IPS-18c (cell line): ENCODE measurements around the gene RHBDF1.
"Not testable (repeated sequence)": the region's sequence is repeated elsewhere in the genome, so short reads cannot be mapped to it uniquely, and the experiment has no call there.

Experiments used
- H3K4me3 ChIP-seq: 2 replicates; pipeline ENCODE4 v1.7.0; 2013; ENCODE audit warnings: low read depth, mild to moderate bottlenecking, low read length, moderate library complexity; ENCODE audit not compliant: insufficient read depth
- H3K9me3 ChIP-seq: one replicate; pipeline ENCODE4 v1.6.1; 2013; ENCODE audit warnings: mild to moderate bottlenecking, low read length, moderate library complexity; ENCODE audit not compliant: control insufficient read depth, insufficient read depth

Gene RHBDF1

GRCh38 chr16:35011-35677 is 37.3 kb downstream of the RHBDF1 start:
- Histone ChIP-seq H3K9me3 (no peaks in the 10 kb centered on the region), H3K4me3 (no peak overlapping the region)

DNA sequence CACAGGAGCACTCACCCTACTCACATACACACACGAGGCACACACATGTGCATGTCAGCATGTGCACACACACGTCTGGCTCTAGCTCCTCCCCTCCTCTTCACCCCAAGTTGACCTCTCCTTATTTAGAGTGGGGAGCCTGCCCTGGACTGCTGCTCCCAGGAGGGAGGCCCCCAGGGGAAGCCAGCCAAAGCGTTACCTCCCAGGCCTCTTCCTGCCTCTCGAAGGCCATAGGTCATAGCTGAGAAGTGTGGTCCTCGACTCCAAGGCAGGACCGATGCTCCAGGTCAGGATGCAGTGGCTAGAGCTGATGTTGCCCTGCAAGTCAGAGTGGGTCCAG is 37.8 kb downstream of the RHBDF1 start:
- no peaks in the 10 kb centered on the region for H3K9me3 ChIP-seq
- no peak overlapping the region for H3K4me3 ChIP-seq

- Histone ChIP-seq H3K9me3 (no peaks in the 10 kb centered on the region), H3K4me3 (no peak overlapping the region; the same call in 1 of the 2 replicates)
Measured at GRCh38 chr16:33877-34647, 38.4 kb downstream of the RHBDF1 start.

GRCh38 chr16:33154-33876 is 39.1 kb downstream of the RHBDF1 start:
- not testable (repeated sequence) for H3K9me3 ChIP-seq, H3K4me3 ChIP-seq

GRCh38 chr16:30627-31026 is 41.8 kb downstream of the RHBDF1 start:
- H3K4me3 ChIP-seq, H3K9me3 ChIP-seq: not testable (repeated sequence)

GRCh38 chr16:25926-26348 is 46.5 kb downstream of the RHBDF1 start:
- H3K4me3 ChIP-seq, H3K9me3 ChIP-seq: not testable (repeated sequence)

- not testable (repeated sequence) for H3K4me3 ChIP-seq, H3K9me3 ChIP-seq
Measured at GRCh38 chr16:24151-24550, 48.3 kb downstream of the RHBDF1 start.

DNA sequence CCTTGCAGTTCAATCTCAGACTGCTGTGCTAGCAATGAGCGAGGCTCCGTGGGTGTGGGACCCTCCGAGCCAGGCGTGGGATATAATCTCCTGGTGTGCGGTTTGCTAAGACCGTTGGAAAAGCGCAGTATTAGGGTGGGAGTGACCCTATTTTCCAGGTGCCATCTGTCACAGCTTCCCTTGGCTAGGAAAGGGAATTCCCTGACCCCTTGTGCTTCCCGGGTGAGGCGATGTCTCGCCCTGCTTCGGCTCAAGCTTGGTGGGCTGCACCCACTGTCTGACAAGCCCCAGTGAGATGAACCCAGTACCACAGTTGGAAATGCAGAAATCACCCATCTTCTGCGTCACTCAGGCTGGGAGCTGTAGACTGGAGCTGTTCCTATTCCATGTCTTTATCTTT is 51.5 kb downstream of the RHBDF1 start:
- H3K9me3 ChIP-seq, H3K4me3 ChIP-seq: not testable (repeated sequence)

DNA sequence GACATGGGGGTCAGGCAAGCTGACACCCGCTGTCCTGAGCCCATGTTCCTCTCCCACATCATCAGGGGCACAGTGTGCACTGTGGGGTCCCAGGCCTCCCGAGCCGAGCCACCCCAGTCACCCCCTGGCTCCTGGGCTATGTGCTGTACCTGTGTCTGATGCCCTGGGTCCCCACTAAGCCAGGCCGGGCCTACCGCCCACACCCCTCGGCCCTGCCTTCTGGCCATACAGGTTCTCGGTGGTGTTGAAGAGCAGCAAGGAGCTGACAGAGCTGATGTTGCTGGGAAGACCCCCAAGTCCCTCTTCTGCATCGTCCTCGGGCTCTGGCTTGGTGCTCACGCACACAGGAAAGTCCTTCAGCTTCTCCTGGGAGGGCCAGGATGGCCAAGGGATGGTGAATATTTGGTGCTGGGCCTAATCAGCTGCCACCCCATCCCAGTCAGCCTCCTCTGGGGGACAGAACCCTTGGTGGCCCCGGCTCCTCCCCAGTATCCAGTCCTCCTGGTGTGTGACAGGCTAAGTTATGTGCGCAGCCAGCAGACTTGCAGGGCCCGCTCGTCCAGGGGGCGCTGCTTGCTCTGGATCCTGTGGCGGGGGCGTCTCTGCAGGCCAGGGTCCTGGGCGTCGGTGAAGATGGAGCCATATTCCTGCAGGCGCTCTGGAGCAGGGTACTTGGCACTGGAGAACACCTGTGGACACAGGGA is 55.2 kb downstream of the RHBDF1 start:
- not testable (repeated sequence) for H3K4me3 ChIP-seq, H3K9me3 ChIP-seq

GRCh38 chr16:10772-11171 is 61.7 kb downstream of the RHBDF1 start:
- not testable (repeated sequence) for H3K9me3 ChIP-seq, H3K4me3 ChIP-seq

- Histone ChIP-seq H3K4me3 (no peak overlapping the region), H3K9me3 (no peaks in the 10 kb centered on the region)
Measured at GRCh38 chr16:9903-10665, 62.3 kb downstream of the RHBDF1 start.
